Measurements from ENCODE around the gene C10orf53. TPM values are rescaled to one million over a fixed set of nuclear protein-coding genes. Genes with fewer than 3 reads are reported as not detected.

C10orf53 gene
- total RNA-seq, 1 experiment from 2014 or later: not detected

DNA sequence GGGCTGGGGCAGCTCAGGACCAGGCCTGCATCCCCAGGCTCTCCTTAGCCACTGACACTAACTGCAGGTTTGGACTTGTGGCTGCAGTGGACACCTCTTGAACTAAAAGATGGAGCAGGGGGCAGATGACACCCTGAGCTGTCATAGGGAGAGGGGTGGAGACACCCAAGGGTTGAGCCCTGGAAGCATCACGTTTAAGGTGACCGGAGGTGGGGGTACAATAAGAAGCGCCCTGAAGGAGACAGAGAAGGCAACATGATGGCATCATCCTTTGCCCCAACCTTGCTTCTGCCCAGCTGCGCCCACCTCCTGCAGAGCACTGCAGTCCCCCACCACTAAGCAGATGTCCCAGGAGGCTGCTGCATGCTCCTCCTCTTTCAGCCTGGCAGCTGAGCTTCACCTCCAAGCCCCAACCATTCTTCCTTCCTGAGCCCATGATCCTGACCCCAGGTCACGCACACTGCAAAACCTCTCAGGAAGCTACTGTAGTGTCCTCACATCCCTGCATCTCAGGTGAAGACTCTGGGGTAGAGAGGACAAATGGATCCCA, 57.2 kb downstream of the C10orf53 start:
- no peak for DNase-seq (ENCODE audit: low read depth)

DNA sequence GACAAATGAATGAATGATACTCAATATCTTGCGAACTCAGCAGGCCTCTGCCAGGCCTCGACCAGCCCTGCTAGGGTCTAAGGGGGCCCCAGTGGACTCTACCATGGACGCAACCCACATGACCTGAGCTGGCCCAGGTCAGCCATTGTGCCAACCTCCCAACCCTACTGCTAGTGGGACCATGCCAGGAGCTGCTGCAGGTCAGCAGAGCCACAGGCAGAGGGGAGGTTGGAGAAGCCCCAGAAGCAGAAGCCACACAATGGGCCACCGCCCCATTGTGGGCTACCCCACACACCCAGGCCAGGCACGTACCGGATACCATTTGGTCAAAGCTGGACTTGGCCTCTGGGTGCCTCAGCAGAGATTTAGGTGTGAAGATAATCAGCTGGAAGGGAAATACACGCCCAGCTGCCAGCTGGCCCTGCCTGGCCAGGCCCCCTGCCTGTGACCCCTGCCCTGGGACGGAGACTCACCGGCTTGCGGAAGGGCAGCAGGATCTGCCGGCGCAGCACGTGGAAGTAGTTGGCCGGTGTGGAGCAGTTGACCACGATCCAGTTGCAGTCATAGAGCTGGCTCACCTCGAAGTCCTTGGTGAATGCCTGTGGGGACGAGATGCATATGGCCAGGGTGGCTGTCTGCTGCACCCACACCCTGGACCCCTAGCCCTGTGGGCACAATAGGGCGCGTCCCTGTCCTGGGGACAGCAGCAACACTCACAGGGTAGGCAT, 58.2 kb downstream of the C10orf53 start:
- DNase-seq (ENCODE audit: low read depth): no peak

DNA sequence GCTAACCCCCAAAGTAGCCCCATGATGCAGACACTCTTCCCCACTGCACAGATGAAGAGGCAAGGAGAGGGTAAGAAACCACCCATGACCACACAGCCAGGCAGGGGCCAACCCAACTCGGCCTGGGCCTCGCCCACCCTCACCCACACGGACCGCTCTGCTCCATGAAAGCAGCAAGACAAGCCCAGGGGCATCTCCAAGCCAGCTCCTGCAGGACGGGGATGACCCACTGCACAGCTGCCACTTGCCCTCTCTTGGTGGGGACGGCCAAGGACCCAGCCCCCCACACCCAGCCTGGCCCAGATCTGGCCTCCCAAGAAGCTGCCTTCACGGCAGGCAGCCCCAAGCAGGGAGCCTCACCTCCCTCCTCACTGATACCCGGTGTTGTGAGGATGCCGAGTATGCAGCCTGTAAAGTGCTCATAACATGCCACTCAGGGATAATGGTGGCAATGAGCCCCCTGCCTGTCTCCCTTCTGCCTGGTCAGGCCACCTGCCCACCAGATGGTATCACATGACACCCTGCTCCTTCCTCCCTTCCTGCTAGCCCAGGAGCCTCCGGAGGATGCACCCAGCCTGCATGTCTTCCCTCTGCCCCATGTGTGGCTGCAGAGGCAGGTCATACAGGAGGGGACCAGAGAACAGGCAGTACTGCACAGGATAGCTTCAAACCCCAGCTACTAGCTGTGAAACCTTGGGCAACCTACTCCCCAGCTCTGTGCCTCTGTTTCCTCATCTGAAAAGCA, 59.3 kb downstream of the C10orf53 start:
- no peak for DNase-seq (ENCODE audit: low read depth)

DNA sequence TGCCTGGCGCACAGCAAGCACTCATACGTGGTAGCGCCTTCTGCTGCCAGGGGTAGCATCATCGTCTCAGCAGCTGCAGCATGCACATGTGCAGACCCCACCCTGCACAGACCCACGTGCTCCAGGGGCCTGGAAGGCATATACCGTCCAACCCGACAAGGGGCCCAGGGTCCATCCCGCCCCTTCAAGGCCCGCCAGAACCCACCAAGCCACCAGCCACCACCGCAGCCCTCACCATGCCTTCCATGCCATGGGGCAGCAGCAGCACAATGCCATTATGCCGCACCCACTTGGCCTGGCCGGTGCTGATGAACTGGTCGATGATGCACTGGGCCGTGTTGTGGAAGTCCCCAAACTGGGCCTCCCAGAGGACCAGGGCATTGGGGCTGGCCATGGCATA, 60.0 kb downstream of the C10orf53 start:
- no peak for DNase-seq (ENCODE audit: low read depth)

DNA sequence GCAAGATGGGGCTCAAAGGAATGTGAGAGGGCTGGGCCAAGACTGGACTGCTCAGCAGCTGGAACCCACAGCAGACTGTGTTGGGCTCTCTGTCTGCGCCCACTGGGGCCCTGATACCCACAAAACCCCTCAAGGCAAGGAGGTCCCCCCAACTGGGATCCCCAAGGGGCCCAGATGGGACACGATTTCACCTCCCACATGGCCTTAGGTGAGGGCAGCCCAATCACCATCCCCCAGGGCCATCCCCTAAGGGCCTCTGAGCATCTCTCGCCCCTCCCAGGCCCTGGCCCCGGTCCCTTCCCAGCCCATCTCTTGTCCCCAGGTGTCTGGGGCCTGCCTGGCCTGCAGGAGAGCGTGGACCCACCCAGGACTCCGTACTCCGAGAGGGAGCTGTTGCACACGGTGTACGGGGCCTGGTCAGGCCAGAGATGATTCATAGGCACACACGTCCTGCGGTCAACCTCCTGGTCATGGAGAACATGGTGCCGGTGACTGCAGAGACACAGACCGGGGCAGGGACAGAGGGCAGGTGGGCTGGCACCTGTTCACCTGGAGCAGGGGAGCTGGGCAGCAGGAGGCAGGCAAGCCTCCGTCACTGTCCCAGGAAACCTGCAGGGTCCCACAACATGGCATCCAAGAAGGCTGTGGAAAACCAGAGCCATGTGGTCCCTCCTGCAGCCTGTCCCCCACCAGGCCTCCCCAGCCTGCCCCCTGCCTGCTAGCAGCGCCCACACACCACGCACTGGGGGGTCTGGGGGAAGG, 61.1 kb downstream of the C10orf53 start:
- no peak for DNase-seq (ENCODE audit: low read depth)

DNA sequence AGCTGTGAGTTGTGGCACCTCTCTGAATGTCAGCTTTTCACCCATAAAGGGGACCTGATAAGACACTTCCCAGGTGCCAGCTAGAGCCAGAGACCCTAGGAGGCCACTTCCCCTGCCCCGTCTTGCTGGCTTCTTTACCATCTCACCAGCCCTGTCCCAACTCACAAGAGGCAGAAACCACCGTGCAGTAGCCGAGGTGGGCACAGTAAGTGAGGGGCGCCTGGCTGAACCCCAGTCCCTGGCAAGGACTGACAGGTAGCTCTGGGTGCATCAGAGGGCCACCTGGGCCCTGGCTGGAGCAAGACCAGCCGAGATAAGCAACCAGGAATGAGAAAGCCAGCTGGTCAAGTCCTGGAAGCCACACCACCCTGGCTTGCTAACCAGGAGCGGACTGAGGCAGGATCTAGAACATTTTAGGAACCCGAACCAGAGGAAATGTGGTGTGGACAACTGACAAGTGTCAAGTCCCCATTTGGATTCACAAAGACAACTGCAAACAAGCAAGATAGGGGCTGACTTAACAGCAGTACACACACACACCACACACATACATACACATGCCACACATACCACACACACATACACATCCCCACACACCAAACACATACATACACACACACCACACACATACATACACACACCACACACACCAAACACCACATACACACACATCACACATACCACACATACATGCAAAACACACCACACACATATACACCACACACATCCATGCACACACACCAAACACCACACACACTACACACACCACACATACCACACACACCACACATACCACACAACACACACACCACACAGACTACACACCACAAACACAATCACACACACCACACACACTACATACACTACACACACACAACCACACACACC, 61.9 kb downstream of the C10orf53 start:
- no peak for DNase-seq (ENCODE audit: low read depth)

DNA sequence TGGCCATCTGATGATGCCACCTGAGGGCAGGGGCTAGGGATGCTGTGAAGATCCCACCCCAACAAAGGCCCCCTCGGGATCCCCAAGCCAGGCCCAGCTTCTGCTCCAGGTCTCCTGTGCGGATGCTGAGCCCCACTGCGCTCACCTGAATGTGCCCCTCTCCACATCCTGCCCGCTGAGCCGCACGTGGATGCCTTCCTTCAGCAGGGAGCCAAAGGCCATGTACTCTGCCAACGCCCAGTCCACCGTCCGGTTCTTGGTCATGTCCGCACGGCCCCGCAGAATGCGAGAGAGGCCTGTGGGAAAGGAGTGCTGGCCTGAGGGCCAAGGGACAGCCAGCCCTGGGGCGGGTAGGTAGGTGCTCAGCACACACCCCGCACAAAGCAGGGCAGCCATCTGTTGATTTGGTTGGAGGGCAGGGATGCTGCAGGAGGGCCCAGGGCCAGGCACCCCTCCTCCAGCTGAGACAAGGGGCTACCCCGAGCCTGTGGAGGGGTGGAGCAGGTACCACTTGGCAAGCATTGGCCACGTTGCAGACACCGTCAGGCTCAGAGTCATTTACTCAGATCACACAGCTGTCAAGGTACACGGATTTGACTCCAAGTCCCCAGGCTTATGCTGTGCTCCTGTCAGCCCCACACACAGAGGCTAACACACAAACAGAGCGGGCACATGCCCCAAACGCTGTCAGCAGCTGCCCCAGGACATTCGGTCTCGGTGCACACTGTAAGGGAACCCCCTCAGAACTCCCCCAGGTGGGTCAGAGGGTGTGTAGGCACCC, 63.4 kb downstream of the C10orf53 start:
- DNase-seq (ENCODE audit: low read depth): no peak

DNA sequence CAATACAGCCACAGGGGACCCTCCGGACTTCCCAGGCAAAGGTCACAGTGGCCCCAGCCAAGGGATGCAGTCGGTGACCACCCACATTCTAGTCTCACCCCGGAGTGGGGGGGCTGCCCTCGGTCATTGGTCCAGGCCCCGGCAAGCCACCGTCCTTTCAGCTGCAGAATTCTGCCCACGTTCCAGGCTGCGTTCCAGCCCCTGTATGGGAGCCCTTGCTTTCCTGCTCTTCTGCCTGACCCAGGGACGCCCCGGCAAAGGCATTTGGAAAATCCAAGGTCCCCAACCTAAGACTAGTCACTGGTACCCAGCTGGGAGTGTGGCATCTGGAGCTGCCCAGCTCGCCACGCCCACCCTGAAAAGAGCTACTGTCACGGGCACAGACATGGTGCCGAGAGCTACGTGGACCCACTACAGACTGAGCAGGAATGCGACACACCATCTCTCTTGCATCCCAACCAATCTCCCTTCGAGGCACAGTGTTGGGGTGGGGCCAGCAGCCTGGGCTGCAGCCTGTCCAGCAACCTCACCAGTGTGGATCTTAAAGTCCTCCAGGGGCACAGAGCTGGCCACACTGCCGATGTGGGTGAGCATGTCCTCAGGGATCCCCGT, 64.1 kb downstream of the C10orf53 start:
- no peak for DNase-seq (ENCODE audit: low read depth)

DNA sequence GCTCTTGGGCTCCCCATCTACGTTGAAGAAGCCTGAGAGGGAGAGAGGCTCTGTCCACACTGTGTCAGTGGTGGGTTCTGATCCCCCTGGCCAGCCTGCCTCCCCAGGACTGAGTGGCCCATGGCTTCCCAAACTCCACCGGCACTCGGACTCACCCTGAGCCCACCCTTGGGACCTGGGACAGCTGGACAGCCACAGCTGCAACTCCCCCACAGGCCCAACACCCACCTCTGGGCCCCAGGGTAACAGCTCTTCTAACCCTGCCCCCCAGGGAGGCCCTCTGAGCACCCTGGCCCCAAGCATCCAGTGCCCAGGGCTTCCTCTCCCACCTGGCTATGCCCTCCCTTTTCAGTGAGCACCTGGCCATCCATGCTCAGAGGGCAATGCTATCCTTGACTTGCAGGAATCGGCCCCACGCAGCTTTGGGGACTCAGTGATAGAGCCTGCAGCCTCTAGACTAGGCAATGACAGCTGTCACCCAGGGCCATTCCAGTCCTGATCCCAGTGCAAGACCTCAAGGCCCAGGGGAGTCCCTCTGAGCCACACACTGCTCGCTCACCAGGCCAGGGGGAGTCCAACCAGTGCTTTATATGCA, 64.7 kb downstream of the C10orf53 start:
- no peak for DNase-seq (ENCODE audit: low read depth)

DNA sequence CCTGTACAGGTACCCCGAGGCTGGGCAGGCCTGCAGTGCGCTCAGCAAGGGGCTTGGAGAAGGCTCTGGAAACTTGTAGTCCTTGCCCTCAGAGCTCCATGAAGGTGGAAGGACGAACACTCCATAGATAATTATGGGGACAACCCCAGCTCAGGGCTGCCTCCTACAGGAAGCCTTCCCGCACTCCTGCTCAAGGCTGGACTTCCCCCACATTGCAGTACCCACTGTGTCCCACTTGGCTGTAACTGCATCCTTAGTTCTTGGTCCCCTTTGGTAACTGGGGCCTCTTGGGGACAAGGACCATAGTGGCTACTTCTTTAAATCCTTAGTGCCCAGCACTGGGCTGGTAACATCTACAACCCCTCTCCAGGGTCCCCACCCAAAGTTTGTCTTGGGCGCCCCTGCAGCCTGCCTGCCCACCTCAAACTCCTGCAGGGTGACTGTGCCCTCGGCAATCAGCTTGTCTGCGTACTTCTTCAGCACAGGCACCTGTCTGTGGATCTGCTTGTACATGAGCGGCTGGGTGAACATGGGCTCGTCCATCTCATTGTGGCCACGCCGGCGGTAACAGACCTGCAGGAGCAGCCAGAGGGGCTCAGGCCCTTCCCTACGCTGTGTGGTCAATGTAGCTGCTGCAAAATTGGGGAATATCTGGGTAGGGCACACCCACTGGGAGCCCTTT, 65.6 kb downstream of the C10orf53 start:
- DNase-seq (ENCODE audit: low read depth): no peak

DNA sequence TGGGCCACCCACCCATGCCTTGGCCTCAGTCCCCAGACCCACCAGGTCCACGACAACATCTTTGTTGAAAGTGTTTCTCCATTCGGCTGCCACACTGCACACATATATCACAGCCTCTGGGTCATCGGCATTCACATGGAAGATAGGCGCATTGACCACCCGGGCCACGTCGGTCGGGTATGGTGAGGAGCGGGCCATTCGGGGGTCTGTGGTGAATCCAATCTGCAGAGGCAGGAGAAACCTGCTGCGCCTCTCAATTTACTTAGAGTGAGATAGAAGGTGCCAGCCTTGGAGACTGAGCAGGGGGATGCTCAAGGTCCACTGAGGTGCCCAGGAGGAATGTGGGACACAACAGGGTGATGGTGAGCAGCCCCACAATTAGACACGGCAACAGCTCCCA, 66.3 kb downstream of the C10orf53 start:
- no peak for DNase-seq (ENCODE audit: low read depth)

DNA sequence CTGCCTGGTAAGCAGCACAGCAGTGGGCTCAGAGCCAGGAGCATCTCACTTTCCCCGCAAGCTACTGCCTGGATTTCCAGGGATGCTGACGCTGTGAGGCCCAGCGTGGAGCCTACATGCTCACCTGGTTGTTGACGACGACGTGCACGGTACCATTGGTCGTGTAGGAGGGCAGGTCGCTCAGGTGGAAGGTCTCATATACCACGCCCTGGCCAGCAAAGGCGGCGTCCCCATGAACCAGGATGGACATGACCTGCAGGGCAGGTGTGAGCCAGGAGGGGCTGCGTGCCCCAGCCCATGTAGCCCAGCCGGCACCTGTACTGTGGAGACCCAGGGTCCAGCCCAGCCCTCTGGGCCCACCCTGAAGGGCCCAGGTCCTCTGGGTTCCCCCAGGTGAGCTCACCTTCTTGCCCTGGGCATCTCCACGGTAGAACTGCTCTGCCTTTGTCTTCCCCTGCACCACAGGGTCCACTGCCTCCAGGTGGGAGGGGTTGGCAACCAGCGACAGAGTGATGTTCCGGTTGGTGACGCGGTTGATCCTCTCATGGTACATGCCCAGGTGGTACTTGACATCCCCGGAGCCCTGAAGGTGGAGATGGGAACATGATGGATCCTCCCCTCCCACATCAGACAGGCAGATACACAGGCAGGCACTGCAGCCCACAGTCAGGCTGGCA, 67.3 kb downstream of the C10orf53 start:
- no peak for DNase-seq (ENCODE audit: low read depth)

Other genes with a start within 250 kb of the C10orf53 start
- 9.3 and 10.4 TPM in 2 replicates for gene ERCC6, start 140.5 kb upstream of the C10orf53 start, total RNA-seq (2014; rRNA removed; shearing (Covaris generic))
- gene SLC18A3, start 69.3 kb upstream of the C10orf53 start, total RNA-seq (2014; rRNA removed; shearing (Covaris generic)): not detected in 2 replicates
- gene CHAT, start 65.6 kb upstream of the C10orf53 start, total RNA-seq (2014; rRNA removed; shearing (Covaris generic)): not detected in 2 replicates
- 9.5 and 10.7 TPM in 2 replicates for gene OGDHL, start 82.7 kb downstream of the C10orf53 start, total RNA-seq (2014; rRNA removed; shearing (Covaris generic))